Iris pigment epithelial cell (primary cell): ENCODE measurements around the gene CACNA1G.

ENCODE experiments used
- DNase-seq: peaks from one replicate; pipeline ENCODE4 v3.0.0-alpha.2; 2011; ENCODE audit warnings: low read depth

The CACNA1G gene

DNA sequence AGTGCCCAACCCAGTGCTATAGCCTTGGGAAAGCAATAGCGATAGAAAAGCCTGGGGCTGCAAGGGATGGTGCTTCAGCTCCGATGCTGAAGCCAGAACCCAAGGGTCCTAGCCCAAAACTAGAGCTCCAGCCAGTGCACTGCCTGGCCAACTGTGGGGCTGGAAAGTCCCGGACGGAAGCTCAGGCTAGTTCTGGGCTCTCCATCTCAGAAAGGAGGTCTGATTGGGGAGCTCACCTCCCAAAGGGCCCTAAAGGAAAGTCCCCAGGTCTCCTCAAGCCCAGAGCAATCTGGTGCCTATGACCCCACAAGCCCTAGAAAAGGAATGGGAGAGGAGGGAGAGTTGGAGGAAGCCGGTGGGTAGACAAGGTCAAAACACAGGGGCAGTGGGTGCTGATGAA lies 72.1 kb downstream of the CACNA1G start:
- DNase-seq = no peak

DNA sequence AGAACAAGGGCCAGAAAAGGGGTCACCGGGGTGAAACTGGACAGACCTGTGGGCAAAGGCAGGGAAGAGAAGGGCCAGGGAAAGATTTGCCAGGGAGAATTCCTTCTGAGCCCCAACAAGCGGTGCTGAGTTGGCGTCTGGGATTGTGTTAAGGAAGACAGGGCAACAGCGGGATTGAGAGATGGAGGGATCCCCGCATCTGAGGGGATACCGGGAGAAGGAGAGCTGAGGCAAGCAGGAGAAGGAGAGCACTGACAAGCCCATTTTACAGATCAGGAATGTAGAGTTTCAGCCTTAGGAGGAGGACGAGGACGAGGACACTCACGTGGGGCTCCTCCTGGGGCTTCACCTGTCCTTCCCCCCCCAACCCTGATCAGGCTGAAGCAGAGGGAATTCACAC lies 73.2 kb downstream of the CACNA1G start:
- no peak for DNase-seq

DNA sequence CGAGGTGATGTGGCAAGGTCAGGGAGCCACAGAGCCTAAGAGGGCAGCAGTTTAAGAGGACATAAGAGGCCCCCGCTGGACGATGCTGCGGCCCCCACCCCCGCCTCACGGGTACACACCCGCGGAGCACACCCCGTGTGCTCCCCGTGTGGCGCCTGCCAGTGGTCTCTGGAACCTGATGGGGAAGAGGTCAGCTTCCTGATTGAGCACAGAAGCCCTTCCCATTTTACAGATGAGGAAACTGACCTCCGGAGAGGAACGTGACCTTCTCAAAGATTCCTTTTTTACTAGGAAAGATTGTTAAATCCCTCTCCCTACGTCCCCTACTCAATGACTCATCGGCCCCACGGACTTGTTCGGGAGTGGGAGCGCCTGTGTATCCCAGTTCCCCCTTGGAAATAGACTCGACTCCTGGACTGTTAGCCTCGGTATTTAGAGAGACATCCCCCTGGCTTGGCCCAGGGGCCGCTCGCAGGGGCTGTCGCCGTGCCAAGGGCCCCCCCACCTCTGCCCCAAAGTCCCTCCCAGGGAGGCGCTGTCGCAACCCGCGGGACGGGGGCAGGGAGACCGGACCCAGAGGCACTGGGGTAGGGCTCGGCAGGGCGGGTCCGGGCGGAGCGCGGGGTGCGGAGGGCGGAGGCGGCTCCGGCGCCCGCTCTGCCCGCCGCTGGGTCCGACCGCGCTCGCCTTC lies 73.9 kb downstream of the CACNA1G start, which contains the start of gene ABCC3:
Gene ABCC3 (plus strand): TSS at position 658 of the 691 bp plus-strand sequence. CDS start 56 bp downstream, outside the sequence.
- no peak for DNase-seq

DNA sequence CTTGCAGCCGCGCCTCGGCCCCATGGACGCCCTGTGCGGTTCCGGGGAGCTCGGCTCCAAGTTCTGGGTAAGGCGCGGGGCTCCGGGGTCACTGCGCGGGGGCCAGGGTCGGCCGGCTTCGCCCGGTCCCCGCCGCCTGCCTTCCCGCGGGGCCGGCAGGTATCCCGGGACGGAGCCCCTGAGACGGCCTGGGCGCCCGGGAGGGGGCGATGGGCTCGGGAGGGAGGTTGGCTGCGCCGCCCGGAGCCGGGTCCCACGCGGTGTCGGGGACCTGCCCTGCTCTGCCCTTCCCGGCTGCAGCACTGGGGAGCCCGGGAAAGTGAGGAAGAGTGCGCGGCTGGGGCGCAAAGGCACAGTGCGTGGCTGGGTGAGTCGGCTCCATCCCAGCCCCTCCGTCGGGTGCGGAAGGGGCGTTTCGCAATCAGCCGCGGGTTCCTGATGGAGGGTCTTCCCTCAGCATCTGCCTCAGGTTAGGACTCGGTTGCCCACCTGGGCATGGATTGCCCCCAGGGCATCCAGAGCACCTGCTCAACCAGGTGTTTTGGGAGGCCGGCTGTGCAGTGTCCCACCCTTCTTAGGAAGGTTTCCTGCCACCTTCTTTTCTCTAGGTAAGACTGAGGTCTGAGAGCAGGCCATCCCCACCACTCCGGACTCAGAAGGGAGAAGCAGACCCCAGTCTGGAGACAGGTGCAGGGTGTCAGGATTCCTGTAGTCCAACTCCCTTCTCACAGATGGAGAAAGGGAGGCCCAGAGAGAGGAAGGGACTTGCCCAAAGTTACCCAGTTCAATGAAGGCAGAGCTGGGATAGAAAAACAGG lies 74.6 kb downstream of the CACNA1G start:
- DNase-seq = no peak

DNA sequence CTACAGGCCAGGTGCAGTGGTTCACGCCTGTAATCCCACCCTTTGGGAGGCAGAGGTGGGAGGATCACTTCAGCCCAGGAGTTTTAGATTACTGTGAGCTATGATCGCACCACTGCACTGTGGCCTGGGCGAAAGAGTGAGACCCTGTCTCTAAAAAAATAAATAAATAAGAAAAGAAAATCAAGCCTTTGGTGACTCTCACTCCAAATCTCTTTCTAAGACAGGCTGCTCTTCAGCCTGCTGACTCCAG lies 75.1 kb downstream of the CACNA1G start:
- DNase-seq = no peak

DNA sequence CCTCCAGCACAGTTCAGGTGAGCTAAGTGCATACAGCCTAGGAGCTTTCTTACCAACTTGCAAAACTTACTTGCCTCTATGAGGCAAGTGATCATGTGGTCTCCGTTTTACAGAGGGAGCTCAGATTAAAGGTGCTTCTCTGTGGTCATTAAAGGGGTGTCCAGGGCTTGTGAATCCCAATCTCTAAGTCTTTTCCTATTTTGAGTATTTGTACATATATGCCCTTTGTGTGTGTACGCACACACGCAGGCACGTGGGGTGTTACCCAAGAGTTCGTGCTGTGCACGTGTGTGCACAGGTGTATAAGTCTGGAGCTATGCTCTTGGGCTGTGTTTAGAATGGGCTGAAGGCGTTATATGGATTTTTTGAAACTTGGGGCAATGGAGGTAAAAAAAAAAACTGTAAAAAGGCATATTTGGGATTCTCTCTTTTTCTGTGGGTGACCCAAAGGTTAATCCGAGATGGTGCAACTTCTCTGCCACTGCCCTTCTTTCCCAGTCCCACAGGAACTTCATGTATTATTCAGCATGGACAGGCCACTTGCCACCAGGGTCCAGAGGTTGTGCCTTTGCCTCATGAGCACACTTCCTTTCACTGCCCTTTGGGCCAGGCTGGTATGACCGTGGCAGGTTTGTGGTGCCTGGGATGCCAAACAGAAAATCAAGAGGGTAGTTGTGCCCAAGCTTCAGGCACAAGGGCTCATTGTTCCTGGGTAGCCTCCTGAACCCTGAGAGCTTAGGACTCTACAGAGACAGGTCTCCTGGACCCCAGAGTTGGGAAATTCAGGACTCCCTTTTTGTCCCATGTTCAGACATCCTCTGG lies 75.7 kb downstream of the CACNA1G start:
- DNase-seq = no peak

DNA sequence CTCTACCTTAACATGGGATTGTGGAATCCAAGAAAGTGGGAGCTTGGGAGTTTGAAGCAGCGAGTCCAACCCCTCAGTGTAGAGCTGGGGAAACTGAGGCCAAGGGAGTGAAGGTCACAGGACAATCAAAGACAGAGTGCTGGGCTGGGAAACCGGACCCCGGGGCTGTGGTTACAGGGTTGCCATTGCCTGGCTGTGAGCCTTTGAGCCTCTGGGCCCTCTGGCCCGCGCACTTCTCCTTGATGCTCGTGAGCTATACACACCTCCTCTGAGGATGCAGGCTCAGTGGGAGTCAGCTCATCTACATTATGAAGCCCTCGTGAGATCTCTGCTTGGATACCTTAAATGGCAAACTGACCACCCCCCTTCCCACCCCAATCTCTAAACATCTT lies 76.3 kb downstream of the CACNA1G start:
- DNase-seq = no peak

DNA sequence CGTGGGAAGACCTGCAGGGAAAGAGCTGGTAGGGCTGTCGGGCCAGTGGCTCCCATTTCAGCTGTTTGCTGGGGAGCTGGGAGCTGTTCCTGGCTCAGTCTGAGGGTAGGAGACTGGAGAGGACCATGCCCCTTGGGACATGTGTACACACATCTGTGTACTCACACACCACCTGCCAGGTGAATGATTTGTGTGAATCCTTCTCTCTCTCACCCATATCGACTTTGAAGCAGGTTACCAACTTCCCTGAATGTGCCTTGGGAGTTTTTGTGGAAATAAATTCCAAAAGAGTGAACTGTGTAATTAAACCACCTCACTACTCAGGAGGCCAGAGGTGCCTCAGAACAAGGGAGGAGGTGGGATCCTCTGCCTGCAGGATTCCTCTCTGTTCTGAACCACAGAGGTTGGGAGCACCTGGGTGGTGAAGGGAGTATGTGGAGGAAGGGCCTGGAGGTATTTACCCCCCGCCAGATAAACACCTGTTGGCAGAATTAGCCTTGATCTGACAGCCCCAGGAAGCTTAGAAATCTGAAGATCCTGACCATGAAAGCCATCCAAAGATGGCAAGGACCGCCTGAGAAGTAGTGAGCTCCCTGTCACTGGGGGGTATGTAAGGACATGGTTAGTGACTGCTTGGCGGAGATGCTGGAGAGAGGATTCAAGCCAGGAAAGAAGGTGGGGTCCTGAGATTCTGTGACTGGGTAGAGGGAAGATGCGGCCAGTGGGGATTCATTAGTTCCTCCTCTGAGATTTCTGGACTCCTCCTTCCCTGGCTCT lies 77.5 kb downstream of the CACNA1G start:
- DNase-seq = no peak

DNA sequence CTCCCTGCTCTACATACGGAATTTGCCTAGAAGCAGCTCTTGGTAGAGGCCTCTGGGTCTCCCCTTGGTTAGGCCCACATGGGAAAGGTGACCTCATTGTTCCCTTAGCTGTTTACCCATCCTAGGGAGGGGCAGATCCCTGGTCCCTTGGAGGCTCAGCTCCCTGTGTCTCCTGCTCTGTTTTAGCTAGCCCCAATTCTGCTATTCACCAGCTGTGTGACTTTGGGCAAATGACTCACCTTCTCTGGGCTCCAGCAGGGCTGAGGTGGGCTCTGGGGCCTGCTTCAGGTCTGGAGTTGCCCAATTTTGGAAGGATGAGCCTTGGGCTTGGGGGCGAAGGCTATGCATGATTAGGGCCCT lies 78.1 kb downstream of the CACNA1G start:
- no peak for DNase-seq

DNA sequence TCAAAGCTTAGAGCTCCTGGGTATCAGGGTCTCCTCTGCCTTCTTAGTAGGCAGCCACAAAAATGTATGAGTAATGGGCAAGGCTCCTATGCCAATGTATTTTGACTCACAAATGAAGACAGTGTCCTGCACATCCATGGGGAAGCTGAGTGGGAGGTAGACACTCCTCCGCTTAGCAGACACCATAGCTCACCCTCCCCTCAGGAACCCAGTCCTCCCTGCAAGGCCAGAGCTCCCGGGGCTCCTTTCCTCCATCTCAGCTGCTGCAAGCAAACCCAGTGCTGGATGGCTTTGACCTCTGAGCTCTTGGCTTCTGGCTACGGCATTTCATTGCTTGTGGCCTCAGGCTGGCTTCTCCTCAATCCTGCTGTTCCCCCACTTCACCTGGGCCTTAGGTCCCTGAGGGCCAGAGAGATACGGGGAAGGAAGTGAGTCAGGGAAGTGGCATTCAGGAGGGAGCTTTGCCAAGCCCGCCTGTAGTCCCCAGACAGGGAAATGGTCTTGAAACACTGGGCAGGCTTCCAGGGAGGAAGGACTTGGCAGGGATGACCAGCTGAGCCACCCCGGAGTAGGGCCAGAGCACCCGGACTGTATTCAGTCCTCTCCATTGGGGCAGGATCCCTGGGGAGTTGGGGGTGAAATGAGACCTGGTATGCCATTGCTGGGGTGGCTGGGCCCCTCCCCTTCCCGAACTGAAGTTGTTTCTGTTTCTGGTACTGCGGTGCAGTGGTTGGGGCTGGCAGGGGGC lies 78.6 kb downstream of the CACNA1G start:
- DNase-seq = peak; percentile 92

DNA sequence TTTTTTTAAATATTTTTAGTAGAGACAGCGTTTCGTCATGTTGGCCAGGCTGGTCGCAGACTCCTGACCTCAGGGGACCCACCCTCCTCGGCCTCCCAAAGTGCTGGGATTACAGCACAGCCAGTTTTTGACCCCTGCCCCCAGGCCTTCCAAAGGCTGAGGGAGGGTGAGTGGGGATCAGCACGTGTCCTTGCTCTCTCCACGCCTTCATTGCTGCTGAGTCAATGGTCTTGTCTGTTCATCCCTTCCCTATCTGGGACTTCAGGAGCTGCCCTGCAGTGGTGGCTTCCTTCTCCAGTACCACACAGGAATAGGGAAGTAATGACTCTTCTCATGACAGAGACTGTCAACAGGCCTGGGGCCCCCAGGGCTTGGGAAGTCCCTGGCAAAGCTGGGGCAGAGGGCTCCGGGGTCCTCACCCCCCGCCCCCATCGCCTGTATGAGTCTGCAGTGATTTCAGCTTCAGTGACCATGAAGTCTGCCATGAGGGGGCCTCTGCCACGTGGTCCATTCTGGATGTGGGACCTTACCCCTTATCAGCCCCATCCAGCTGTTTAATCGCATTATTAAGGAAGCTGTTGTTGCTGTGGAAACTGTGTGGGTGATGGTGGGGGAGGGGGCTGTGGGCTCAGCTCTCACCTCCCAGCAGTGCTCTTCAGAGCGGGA lies 80.3 kb downstream of the CACNA1G start:
- DNase-seq = no peak

DNA sequence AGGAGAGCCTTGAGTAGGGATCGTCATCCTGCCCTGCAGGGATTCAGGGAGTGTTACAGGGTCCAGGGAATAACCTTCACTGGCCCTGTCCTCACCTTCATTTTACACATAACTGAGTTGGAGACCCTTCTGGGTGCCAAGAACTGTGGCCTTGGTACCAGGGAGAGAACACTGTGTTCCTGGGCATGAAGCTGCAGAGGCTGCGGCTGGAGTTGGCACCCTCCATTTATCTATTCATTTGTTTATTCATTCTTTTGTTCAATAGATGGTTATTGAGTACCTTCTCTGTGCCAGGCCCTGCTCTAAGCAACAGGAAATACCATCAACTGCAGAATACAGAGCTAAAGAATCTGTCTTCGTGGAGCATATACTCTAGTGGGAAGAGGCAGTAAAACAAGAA lies 80.8 kb downstream of the CACNA1G start:
- DNase-seq = no peak

DNA sequence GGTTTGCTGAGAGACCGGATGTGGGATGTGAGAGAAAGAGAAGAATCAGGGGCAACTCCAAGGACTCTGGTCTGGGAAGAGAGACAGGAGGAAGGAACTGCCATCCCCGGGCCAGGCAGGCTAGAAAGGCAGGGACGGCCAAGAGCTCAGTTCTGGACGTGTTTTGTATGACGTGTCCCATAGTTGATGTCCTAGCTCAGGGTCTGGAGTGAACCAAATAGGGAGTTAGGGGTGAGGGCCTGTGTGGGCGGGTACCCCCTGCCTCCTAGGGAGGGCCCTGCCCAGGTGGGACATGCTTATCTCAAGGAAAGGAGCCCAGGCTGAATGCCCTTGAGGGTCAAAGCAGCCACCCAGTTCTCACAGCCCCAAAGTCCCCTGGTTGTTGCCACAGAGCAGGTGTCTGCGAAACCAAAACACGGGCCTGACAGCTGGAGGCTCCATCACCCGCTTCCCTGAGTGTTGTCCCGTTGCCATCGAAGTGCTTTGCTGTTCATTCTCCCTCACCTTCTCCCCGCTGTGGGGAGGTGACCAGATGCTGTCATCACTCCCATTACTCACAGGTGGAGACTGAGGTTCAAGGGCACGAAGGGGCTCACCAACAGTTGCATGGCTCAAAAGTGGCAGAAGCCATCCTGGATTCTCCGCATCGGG lies 81.7 kb downstream of the CACNA1G start:
- DNase-seq = no peak

DNA sequence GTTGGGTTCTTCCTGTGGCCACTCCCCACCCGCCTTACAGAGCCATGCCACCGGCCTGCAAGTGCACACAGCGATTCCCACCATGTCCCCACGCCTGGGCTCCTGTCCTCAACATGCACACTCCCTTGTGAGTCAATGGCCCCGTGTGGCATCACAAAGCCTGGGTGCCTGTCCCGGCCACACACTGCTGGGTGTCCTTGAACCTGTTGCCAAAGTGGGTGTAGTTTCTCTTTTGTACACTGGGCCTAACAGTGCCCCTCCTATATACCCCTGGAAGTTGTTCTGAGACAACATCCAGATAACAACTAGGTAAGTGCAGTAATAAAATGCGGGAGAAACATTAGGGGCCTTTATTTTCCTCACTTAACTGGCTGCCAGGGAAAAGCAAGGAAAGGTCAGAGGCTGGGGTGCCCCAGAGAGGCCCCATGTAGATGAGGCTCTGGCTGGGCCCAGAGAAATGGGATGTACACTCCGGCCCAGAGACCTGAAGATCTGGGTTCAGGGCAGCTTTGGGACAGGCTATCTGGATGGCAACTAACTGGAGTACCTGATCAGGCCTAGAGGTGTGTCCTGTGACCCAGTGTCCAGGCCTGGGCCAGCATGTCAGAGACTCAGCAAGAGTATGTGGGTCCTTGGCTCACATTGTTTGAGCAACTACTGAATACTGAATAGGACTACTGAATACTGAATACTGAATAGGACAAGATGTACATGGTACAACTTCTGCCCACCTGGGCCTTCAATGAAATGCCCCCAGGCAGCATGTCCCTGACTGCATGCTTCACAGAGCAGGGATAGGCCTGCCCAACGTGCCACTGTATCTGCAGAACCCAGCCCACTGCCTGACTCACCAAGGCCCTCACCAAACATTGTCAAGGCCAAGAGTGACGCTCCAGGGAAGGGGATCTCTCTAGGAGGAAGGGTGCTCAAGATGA lies 82.5 kb downstream of the CACNA1G start:
- DNase-seq = peak; percentile 39

DNA sequence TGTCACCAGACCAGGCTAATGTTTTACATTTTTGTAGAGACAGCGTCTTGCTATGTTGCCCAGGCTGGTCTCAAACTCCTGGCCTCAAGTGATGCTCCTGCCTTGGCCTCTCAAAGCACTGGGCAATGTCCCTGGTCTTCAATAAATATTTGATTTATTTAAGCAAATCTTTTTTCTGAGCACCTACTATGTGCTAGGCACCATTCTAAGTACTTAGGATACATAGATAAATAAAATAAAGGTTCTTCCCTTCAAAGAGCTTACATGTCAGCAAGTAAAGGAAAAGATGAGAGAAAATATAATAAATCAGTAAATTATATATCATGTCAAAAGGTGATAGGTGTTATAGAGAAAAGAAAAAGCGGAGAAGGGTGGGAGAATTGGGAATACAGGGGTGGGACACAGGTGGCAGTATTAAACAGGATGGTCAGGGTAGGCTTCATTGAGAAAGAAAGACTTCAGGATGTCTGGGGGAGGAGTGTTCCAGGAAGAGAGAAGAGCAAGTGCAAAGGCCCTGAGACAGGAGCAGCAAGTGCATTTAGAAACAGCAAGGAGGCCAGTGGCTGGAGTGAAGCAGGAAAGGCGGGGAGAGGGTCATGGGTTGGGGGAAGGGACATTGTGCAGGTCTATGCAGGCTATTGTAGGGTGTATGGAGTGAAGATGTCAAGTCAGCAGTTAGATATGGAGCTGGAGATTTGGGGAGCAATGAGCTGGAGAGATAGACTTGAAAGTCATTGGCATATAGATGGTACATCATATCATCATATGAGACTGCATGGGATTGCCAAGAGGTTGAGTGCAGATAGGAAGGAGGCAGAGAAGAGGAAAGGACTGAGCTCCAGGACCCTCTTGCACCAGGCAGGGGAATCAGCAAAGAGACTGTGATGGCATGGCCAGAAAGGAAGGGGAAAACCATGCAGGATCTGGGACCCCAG lies 85.5 kb downstream of the CACNA1G start:
- no peak for DNase-seq

DNA sequence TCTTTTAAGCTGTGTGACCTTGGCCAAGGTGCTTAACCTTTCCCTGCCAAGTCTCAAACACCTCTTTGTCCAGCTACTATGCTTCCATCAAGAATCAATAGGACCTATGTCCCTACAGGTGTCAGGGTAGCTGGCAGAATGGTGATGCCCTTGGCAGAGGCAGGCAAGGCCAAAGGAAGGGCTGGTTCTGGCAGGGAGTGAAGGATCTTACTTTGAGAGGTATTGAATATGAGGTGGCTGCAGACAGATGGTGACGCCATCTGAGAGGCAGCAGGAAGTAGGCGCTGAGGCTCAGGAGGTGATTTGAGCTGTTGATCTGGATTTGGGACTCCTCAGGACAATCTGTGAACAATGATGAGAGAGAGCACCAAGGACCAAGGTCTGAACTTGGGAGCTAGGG lies 86.7 kb downstream of the CACNA1G start:
- no peak for DNase-seq

DNA sequence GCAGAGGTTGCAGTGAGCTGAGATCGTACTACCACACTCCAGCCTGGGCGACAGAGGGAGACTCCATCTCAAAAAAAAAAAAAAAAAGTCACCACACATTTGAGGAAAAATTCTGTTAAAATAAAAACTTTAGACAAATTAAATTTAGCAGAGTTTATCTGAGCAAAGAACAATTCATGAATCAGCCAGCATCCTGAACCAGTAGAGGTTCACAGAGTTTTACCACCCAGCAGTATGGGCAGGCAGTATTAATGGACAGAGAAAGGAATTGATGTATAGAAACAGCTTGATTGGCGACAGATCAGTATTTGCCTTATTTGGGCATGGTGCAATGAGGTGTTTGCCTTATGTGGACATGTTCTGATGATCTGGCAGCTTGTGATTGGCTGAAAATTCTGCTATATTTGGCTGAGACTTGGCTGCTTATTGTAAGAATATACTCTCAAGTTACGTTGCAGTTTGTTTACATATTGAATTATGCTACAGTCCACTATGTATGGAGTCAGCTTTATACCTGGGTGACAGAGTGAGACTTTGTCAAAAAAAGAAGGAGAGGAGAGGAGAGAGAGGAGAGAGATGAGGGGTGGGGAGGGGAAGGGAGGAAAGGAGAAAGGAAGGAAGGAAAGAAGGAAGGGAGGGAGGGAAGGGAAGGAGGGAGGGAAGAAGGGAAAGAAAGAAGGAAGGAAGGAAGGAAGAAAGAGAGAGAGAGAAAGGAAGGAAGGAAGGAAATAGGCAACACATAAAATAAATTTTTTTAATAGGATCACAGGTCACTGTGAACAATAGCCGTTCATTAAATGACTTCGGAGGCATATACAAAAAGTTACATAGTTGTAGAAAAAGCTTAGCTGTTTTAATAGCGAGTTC lies 88.8 kb downstream of the CACNA1G start:
- DNase-seq = peak; percentile 49
